OCI-LY7 (cell line): Measurements from ENCODE around the gene ELP4.

Source experiments
- EZH2phosphoT487 ChIP-seq: fragments of 200-600 bp; sonication (generic); IDR thresholded peaks from 2 replicates; pipeline ENCODE4 v1.6.1; 2018; ENCODE audit warnings: low read depth, borderline replicate concordance, mild to moderate bottlenecking, mixed run types, antibody characterized with exemption, low read length, moderate library complexity, mixed read lengths
- TF ChIP-seq, protein P1 (sequence below): fragments of 200-600 bp; sonication (generic); conservative IDR thresholded peaks from 2 replicates; pipeline ENCODE4 v1.5.1; 2014; ENCODE audit warnings: mild to moderate bottlenecking, antibody characterized with exemption, low read length, moderate library complexity, mixed read lengths

DNA sequence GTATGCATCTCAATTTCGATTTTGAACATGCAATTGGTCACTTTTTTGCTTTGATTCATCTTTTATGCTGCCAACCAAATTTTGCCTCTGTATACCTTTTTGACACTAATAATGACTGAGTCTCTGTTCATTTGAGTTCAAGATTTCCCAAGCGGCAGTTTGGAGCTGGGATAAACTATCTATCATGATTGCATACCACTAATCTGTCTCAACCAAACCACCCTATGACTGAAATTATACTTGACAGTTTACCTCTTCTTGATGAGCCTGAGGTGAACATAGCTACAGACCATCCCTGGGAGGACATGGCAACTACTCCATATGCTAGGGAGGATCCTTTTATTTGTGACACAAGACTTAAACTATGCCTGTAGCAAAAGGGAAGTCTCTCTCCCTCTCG is 155.4 kb downstream of the ELP4 start:
- TF ChIP-seq, protein P1, sequence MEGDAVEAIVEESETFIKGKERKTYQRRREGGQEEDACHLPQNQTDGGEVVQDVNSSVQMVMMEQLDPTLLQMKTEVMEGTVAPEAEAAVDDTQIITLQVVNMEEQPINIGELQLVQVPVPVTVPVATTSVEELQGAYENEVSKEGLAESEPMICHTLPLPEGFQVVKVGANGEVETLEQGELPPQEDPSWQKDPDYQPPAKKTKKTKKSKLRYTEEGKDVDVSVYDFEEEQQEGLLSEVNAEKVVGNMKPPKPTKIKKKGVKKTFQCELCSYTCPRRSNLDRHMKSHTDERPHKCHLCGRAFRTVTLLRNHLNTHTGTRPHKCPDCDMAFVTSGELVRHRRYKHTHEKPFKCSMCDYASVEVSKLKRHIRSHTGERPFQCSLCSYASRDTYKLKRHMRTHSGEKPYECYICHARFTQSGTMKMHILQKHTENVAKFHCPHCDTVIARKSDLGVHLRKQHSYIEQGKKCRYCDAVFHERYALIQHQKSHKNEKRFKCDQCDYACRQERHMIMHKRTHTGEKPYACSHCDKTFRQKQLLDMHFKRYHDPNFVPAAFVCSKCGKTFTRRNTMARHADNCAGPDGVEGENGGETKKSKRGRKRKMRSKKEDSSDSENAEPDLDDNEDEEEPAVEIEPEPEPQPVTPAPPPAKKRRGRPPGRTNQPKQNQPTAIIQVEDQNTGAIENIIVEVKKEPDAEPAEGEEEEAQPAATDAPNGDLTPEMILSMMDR, result no peak
- no peak for TF ChIP-seq EZH2phosphoT487
